Limb (tissue), 2 donors: Measurements from ENCODE around the gene SRD5A1.

ENCODE experiments used
- DNase-seq, 2 donors: peaks; one replicate each; pipeline ENCODE4 v3.0.0-alpha.2; 2016; ENCODE audit errors: extremely low spot score in 2 of 2

SRD5A1 gene

GRCh38 chr5:6632888-6633468 is at the start of gene SRD5A1, which contains the start of gene NSUN2:
Gene SRD5A1 (plus strand): TSS chr5:6633440. CDS start chr5:6633577, 137 bp downstream.
Gene NSUN2 (minus strand): TSS chr5:6633044. CDS start chr5:6632979, 65 bp downstream.
- peak; percentile 94 to 97 for DNase-seq

GRCh38 chr5:6584101-6584645 is 49.1 kb upstream of the SRD5A1 start:
- DNase-seq = no peak

GRCh38 chr5:6584727-6585126 is 48.5 kb upstream of the SRD5A1 start:
- DNase-seq = no peak

- no peak for DNase-seq
Measured at GRCh38 chr5:6585168-6585567, 48.1 kb upstream of the SRD5A1 start.

GRCh38 chr5:6585939-6586646 is 47.1 kb upstream of the SRD5A1 start:
- no peak for DNase-seq

- DNase-seq = no peak
Measured at GRCh38 chr5:6586647-6587042, 46.6 kb upstream of the SRD5A1 start.

GRCh38 chr5:6587171-6587570 is 46.1 kb upstream of the SRD5A1 start:
- no peak for DNase-seq

GRCh38 chr5:6590581-6590980 is 42.7 kb upstream of the SRD5A1 start:
- DNase-seq = no peak

GRCh38 chr5:6591671-6592288 is 41.5 kb upstream of the SRD5A1 start:
- DNase-seq = no peak

GRCh38 chr5:6592601-6593000 is 40.6 kb upstream of the SRD5A1 start:
- DNase-seq = no peak

- DNase-seq = no peak
Measured at GRCh38 chr5:6593148-6594016, 39.9 kb upstream of the SRD5A1 start.

- DNase-seq = no peak
Measured at GRCh38 chr5:6594066-6594465, 39.2 kb upstream of the SRD5A1 start.

GRCh38 chr5:6595405-6595804 is 37.8 kb upstream of the SRD5A1 start:
- no peak for DNase-seq

GRCh38 chr5:6596388-6596787 is 36.9 kb upstream of the SRD5A1 start:
- no peak for DNase-seq

- DNase-seq = no peak
Measured at GRCh38 chr5:6597557-6597956, 35.7 kb upstream of the SRD5A1 start.

GRCh38 chr5:6598351-6598900 is 34.8 kb upstream of the SRD5A1 start:
- DNase-seq = no peak

- DNase-seq = no peak
Measured at GRCh38 chr5:6599739-6600138, 33.5 kb upstream of the SRD5A1 start.

- DNase-seq = no peak
Measured at GRCh38 chr5:6601271-6601670, 32.0 kb upstream of the SRD5A1 start.

GRCh38 chr5:6601816-6602215 is 31.4 kb upstream of the SRD5A1 start:
- no peak for DNase-seq

- DNase-seq = no peak
Measured at GRCh38 chr5:6602441-6602840, 30.8 kb upstream of the SRD5A1 start.

- no peak for DNase-seq
Measured at GRCh38 chr5:6603643-6604042, 29.6 kb upstream of the SRD5A1 start.
